Measurements from ENCODE around the gene USP37. TPM values are rescaled to one million over a fixed set of nuclear protein-coding genes. Genes with fewer than 3 reads are reported as not detected.
A peak's percentile ranks its signal among the peaks of the same experiment; 100 is the strongest.

The USP37 gene
- total and polyA plus RNA-seq, 2 of the 13 experiments (the other 11 are each of a cell fraction or from before 2014, with no cell fraction given): 6.5 to 30.6 TPM

DNA sequence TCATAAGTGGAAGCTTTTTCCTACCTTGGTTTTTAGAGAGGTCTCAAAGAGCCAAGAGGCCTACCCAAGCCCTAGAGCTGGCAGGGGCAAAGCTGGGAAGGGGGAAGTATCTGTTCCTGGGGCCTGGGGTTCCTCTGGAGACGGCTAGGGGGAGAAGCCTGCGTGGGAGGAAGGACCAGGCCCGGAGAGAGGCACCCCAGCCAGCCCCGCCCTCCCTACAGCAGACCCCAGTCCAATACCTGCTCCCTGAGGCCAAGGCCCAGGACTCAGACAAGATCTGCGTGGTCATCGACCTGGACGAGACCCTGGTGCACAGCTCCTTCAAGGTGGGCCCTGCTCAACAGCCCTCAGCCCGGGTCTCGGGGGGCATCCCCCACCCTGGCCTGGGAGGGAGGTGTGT lies 166.3 kb downstream of the USP37 start:
- FAIRE-seq (no peak), DNase-seq (ENCODE audit: low spot score) (no peak), ATAC-seq (no peak)
- Histone ChIP-seq H3K27ac (ENCODE audit: extremely low read length, insufficient read depth, low read length) (peak overlapping the region; percentile 79), H4K20me1 (ENCODE audit: insufficient read depth, low read length) (no peaks in the 10 kb centered on the region; the same call in 1 of the 2 replicates), H3K4me3 (replicated peaks in 1 of 3; ENCODE audit: insufficient read depth in 1 of 3, low read depth in 2 of 3, low read length in 3 of 3) (peak overlapping the region; percentile 67 to 97 (median 85); a peak in 5 of 6 replicates), H3K4me1 (ENCODE audit: insufficient read depth, low read length) (peaks cover 57% of the 10 kb centered on the region), H2AFZ (ENCODE audit: low read length) (no peak overlapping the region), H3K79me2 (ENCODE audit: insufficient read depth, low read length) (peaks cover 48% of the 10 kb centered on the region), H3K9me3 (ENCODE audit: low read length) (no peaks in the 10 kb centered on the region), H3K4me2 (ENCODE audit: low read depth, low read length) (peak overlapping the region; percentile 98), H3K36me3 (replicated peaks in 1 of 2; ENCODE audit: control insufficient read depth in 1 of 2, insufficient read depth in 2 of 2, low read length in 2 of 2) (peaks cover 24 to 38% of the 10 kb centered on the region in 2 experiments; a peak in 4 of 5 replicates), H3K9ac (ENCODE audit: insufficient read depth, low read depth, low read length) (peak overlapping the region; percentile 81), H3K27me3 (ENCODE audit: control insufficient read depth in 1 of 2, insufficient read depth in 2 of 2, low read length in 2 of 2) (no peaks in the 10 kb centered on the region; a peak in 1 of 5 replicates)
- CTCF ChIA-PET (ENCODE audit: low intra/inter-chr PET ratio, low total read pairs): no interaction called here
- WGBS (ENCODE audit: low lambda C conversion rate): 74% methylated on average over 5 of the region's 9 CpGs
- POLR2A ChIA-PET: interaction anchor here (0.7 to 2.9 kb wide), 7 partner anchors 17 to 132 kb away, joined by 3 to 24 read pairs (median 10); partner anchors contain the start of genes AAMP, CATIP, PNKD and VIL1
- no TSS peak for BruUV-seq (replicated peaks)
- in situ Hi-C loops (cut with HindIII; ENCODE audit: extremely low pct_ligation_motif_present, low pct_unique_long_range_greater_than_20kb) (no loop called here), intact Hi-C loops (cut with micrococcal nuclease; ENCODE audit: unreplicated experiment) (no loop called here)
- TF ChIP-seq ZNF775 (CRISPR knock-in tag; IDR thresholded peaks at IDR 0.05; ENCODE audit: borderline replicate concordance): no peak
- no peak for TF ChIP-seq ZNF460 (CRISPR knock-in tag; IDR thresholded peaks at IDR 0.05; ENCODE audit: borderline replicate concordance)
- TF ChIP-seq ETV6 (CRISPR knock-in tag; conservative IDR thresholded peaks at IDR 0.05): no peak
- TF ChIP-seq, protein P1, sequence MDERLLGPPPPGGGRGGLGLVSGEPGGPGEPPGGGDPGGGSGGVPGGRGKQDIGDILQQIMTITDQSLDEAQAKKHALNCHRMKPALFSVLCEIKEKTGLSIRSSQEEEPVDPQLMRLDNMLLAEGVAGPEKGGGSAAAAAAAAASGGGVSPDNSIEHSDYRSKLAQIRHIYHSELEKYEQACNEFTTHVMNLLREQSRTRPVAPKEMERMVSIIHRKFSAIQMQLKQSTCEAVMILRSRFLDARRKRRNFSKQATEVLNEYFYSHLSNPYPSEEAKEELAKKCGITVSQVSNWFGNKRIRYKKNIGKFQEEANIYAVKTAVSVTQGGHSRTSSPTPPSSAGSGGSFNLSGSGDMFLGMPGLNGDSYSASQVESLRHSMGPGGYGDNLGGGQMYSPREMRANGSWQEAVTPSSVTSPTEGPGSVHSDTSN (CRISPR knock-in tag; IDR thresholded peaks at IDR 0.05): no peak
- TF ChIP-seq, protein P2, sequence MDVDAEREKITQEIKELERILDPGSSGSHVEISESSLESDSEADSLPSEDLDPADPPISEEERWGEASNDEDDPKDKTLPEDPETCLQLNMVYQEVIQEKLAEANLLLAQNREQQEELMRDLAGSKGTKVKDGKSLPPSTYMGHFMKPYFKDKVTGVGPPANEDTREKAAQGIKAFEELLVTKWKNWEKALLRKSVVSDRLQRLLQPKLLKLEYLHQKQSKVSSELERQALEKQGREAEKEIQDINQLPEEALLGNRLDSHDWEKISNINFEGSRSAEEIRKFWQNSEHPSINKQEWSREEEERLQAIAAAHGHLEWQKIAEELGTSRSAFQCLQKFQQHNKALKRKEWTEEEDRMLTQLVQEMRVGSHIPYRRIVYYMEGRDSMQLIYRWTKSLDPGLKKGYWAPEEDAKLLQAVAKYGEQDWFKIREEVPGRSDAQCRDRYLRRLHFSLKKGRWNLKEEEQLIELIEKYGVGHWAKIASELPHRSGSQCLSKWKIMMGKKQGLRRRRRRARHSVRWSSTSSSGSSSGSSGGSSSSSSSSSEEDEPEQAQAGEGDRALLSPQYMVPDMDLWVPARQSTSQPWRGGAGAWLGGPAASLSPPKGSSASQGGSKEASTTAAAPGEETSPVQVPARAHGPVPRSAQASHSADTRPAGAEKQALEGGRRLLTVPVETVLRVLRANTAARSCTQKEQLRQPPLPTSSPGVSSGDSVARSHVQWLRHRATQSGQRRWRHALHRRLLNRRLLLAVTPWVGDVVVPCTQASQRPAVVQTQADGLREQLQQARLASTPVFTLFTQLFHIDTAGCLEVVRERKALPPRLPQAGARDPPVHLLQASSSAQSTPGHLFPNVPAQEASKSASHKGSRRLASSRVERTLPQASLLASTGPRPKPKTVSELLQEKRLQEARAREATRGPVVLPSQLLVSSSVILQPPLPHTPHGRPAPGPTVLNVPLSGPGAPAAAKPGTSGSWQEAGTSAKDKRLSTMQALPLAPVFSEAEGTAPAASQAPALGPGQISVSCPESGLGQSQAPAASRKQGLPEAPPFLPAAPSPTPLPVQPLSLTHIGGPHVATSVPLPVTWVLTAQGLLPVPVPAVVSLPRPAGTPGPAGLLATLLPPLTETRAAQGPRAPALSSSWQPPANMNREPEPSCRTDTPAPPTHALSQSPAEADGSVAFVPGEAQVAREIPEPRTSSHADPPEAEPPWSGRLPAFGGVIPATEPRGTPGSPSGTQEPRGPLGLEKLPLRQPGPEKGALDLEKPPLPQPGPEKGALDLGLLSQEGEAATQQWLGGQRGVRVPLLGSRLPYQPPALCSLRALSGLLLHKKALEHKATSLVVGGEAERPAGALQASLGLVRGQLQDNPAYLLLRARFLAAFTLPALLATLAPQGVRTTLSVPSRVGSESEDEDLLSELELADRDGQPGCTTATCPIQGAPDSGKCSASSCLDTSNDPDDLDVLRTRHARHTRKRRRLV (CRISPR knock-in tag; IDR thresholded peaks at IDR 0.05): no peak
- no peak for TF ChIP-seq MAF1 (CRISPR knock-in tag; IDR thresholded peaks at IDR 0.05; ENCODE audit: borderline replicate concordance)
- TF ChIP-seq ZSCAN21 (CRISPR knock-in tag; IDR thresholded peaks at IDR 0.05; ENCODE audit: borderline replicate concordance): no peak
- no peak for TF ChIP-seq RXRB (CRISPR knock-in tag; IDR thresholded peaks at IDR 0.05; ENCODE audit: borderline replicate concordance)
- TF ChIP-seq RBAK (CRISPR knock-in tag; IDR thresholded peaks at IDR 0.05): no peak
- TF ChIP-seq KAT7 (CRISPR knock-in tag; IDR thresholded peaks at IDR 0.05; ENCODE audit: borderline replicate concordance): no peak
- TF ChIP-seq GATA4 (IDR thresholded peaks at IDR 0.05; ENCODE audit: borderline replicate concordance, low read depth): 0 out of 2 replicates have a peak, but pooled peaks have one; percentile 1
- no peak for TF ChIP-seq ZFP82 (CRISPR knock-in tag; IDR thresholded peaks at IDR 0.05; ENCODE audit: borderline replicate concordance)
- TF ChIP-seq ZNF547 (CRISPR knock-in tag; IDR thresholded peaks at IDR 0.05): 0 out of 2 replicates have a peak, but pooled peaks have one; percentile 47
- no peak for TF ChIP-seq HOXA3 (CRISPR knock-in tag; IDR thresholded peaks at IDR 0.05)
- TF ChIP-seq PAWR (CRISPR knock-in tag; IDR thresholded peaks at IDR 0.05; ENCODE audit: borderline replicate concordance): no peak
- TF ChIP-seq WIZ (CRISPR knock-in tag; IDR thresholded peaks at IDR 0.05): no peak
- TF ChIP-seq, protein P3, sequence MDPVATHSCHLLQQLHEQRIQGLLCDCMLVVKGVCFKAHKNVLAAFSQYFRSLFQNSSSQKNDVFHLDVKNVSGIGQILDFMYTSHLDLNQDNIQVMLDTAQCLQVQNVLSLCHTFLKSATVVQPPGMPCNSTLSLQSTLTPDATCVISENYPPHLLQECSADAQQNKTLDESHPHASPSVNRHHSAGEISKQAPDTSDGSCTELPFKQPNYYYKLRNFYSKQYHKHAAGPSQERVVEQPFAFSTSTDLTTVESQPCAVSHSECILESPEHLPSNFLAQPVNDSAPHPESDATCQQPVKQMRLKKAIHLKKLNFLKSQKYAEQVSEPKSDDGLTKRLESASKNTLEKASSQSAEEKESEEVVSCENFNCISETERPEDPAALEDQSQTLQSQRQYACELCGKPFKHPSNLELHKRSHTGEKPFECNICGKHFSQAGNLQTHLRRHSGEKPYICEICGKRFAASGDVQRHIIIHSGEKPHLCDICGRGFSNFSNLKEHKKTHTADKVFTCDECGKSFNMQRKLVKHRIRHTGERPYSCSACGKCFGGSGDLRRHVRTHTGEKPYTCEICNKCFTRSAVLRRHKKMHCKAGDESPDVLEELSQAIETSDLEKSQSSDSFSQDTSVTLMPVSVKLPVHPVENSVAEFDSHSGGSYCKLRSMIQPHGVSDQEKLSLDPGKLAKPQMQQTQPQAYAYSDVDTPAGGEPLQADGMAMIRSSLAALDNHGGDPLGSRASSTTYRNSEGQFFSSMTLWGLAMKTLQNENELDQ (CRISPR knock-in tag; IDR thresholded peaks at IDR 0.05; ENCODE audit: borderline replicate concordance): no peak
- no peak for TF ChIP-seq ZNF331 (CRISPR knock-in tag; IDR thresholded peaks at IDR 0.05)

All from HepG2 (cell line).